ENCODE data around the gene ADAMTS9. TPM values are rescaled to one million over a fixed set of nuclear protein-coding genes. Genes with fewer than 3 reads are reported as not detected.

Gene ADAMTS9
- total RNA-seq, 1 donor from 2014 or later: 74.1 TPM

- Histone ChIP-seq H3K9me3 (no peaks in the 10 kb centered on the region), H3K27me3 (no peaks in the 10 kb centered on the region), H3K4me1 (no peaks in the 10 kb centered on the region), H3K27ac (no peak overlapping the region), H3K36me3 (peaks cover 10 to 46% of the 10 kb centered on the region in 2 donors), H3K4me3 (no peak overlapping the region)
- intact Hi-C loops (cut with DNase I): no loop called here
- TF ChIP-seq CTCF (IDR thresholded peaks at IDR 0.05): no peak
- DNase-seq (ENCODE audit: low spot score in 2 of 2): no peak
Measured at GRCh38 chr3:64638511-64638910, 49.3 kb downstream of the ADAMTS9 start.

- no peak for DNase-seq (ENCODE audit: low spot score in 2 of 2)
- H3K4me1 ChIP-seq: no peaks in the 10 kb centered on the region
Measured at GRCh38 chr3:64634417-64634816, 53.4 kb downstream of the ADAMTS9 start.

GRCh38 chr3:64631951-64632350 is 55.8 kb downstream of the ADAMTS9 start:
- TF ChIP-seq CTCF (IDR thresholded peaks at IDR 0.05): no peak
- H3K27ac ChIP-seq: no peak overlapping the region
- no peak for DNase-seq (ENCODE audit: low spot score in 2 of 2)
- intact Hi-C loops (cut with DNase I): no loop called here
- H3K4me3 ChIP-seq: no peak overlapping the region
- no peaks in the 10 kb centered on the region for H3K4me1 ChIP-seq
- no peaks in the 10 kb centered on the region for H3K27me3 ChIP-seq
- H3K9me3 ChIP-seq: no peaks in the 10 kb centered on the region
- peaks cover 9 to 79% of the 10 kb centered on the region in 2 donors for H3K36me3 ChIP-seq

More at GRCh38 chr3:64634417-64634816, 53.4 kb downstream of the ADAMTS9 start:
- Histone ChIP-seq H3K9me3 (no peaks in the 10 kb centered on the region), H3K27ac (no peak overlapping the region), H3K4me3 (no peak overlapping the region), H3K36me3 (peaks cover 9 to 57% of the 10 kb centered on the region in 2 donors), H3K27me3 (no peaks in the 10 kb centered on the region)
- intact Hi-C loops (cut with DNase I): no loop called here
- no peak for TF ChIP-seq CTCF (IDR thresholded peaks at IDR 0.05)

- Histone ChIP-seq H3K27me3 (no peaks in the 10 kb centered on the region), H3K9me3 (no peaks in the 10 kb centered on the region), H3K27ac (no peak overlapping the region), H3K4me3 (no peak overlapping the region), H3K36me3 (peaks cover 4 to 72% of the 10 kb centered on the region in 2 donors), H3K4me1 (no peaks in the 10 kb centered on the region)
- DNase-seq (ENCODE audit: low spot score in 2 of 2): no peak
- TF ChIP-seq CTCF (IDR thresholded peaks at IDR 0.05): no peak
- intact Hi-C loops (cut with DNase I): no loop called here
Measured at GRCh38 chr3:64627471-64628321, 60.1 kb downstream of the ADAMTS9 start.

- DNase-seq (ENCODE audit: low spot score in 2 of 2): no peak
- Histone ChIP-seq H3K36me3 (peaks cover 4 to 72% of the 10 kb centered on the region in 2 donors), H3K4me3 (no peak overlapping the region), H3K9me3 (no peaks in the 10 kb centered on the region), H3K4me1 (no peaks in the 10 kb centered on the region), H3K27ac (no peak overlapping the region), H3K27me3 (no peaks in the 10 kb centered on the region)
- no peak for TF ChIP-seq CTCF (IDR thresholded peaks at IDR 0.05)
- intact Hi-C loops (cut with DNase I): no loop called here
Measured at GRCh38 chr3:64627042-64627441, 60.8 kb downstream of the ADAMTS9 start.

Data from ascending aorta (tissue), 2 donors.